ENCODE measurements around the gene DSCAM. TPM values are rescaled to one million over a fixed set of nuclear protein-coding genes. Genes with fewer than 3 reads are reported as not detected.

Gene DSCAM
- total and polyA plus RNA-seq, 2 experiments from 2014 or later = 0.07 TPM; not detected in 1

GRCh38 chr21:40547906-40548513 lies 298.9 kb downstream of the DSCAM start:
- H3K4me2 ChIP-seq = no peak overlapping the region
- Mint-ChIP-seq H3K27me3 (ENCODE audit: insufficient read depth, low read depth, poor library complexity) (peaks cover 4% of the 10 kb centered on the region), H3K9me3 (peaks cover 89% of the 10 kb centered on the region), H3K4me1 (peaks cover 2% of the 10 kb centered on the region; the same call in 1 of the 3 replicates), H3K36me3 (ENCODE audit: low read depth) (peaks cover 24% of the 10 kb centered on the region), H3K4me3 (no peak overlapping the region), H3K27ac (no peak overlapping the region)
- H3K27ac ChIP-seq (ENCODE audit: low read depth) = no peak overlapping the region
- no peaks in the 10 kb centered on the region; the same call in 1 of the 2 replicates for H3K9me2 ChIP-seq (ENCODE audit: insufficient read depth)
- H3K4me3 ChIP-seq = no peak overlapping the region
- no peak for ATAC-seq
- no peaks in the 10 kb centered on the region for H3F3A ChIP-seq (replicated peaks; ENCODE audit: low read depth)
- no peaks in the 10 kb centered on the region for H4K20me1 ChIP-seq (replicated peaks; ENCODE audit: insufficient read depth)
- no peaks in the 10 kb centered on the region for H3K27me3 ChIP-seq (ENCODE audit: insufficient read depth)
- H2AFZ ChIP-seq = no peak overlapping the region
- 0 out of 2 replicates have a peak, but pooled peaks cover 4% of the 10 kb centered on the region for H3K36me3 ChIP-seq (ENCODE audit: insufficient read depth)
- peak; percentile 3 for DNase-seq (ENCODE audit: low spot score)
- TF ChIP-seq CTCF (conservative IDR thresholded peaks at IDR 0.05; ENCODE audit: low read depth in 2 of 2) (no peak), ETS1 (IDR thresholded peaks at IDR 0.05) (no peak), ZNF331 (CRISPR knock-in tag; IDR thresholded peaks at IDR 0.05; ENCODE audit: low read depth) (no peak), REST (IDR thresholded peaks at IDR 0.05; ENCODE audit: unreplicated experiment) (no peak), EZH2 (IDR thresholded peaks at IDR 0.05; ENCODE audit: low read depth, unreplicated experiment) (no peak), CREB1 (CRISPR knock-in tag; IDR thresholded peaks at IDR 0.05; ENCODE audit: low read depth) (no peak), POLR2AphosphoS5 (IDR thresholded peaks at IDR 0.05; ENCODE audit: low read depth) (no peak), STAT1 (IDR thresholded peaks at IDR 0.05; ENCODE audit: unreplicated experiment) (no peak), ZNF114 (CRISPR knock-in tag; IDR thresholded peaks at IDR 0.05) (no peak), JUNB (IDR thresholded peaks at IDR 0.05; ENCODE audit: unreplicated experiment) (no peak), NANOG (IDR thresholded peaks at IDR 0.05; ENCODE audit: borderline replicate concordance) (no peak), EZH2phosphoT487 (IDR thresholded peaks at IDR 0.05; ENCODE audit: unreplicated experiment) (no peak)
- H3K4me1 ChIP-seq (ENCODE audit: insufficient read depth) = no peaks in the 10 kb centered on the region
- no peaks in the 10 kb centered on the region for H3K79me2 ChIP-seq (replicated peaks; ENCODE audit: insufficient read depth)

Data from GM23338 (cell line).